ENCODE measurements around the gene ERMAP. TPM values are rescaled to one million over a fixed set of nuclear protein-coding genes. Genes with fewer than 3 reads are reported as not detected.

ERMAP gene
- total RNA-seq, 4 donors from 2014 or later: 5.8 to 13.2 (median 12.6) TPM

DNA sequence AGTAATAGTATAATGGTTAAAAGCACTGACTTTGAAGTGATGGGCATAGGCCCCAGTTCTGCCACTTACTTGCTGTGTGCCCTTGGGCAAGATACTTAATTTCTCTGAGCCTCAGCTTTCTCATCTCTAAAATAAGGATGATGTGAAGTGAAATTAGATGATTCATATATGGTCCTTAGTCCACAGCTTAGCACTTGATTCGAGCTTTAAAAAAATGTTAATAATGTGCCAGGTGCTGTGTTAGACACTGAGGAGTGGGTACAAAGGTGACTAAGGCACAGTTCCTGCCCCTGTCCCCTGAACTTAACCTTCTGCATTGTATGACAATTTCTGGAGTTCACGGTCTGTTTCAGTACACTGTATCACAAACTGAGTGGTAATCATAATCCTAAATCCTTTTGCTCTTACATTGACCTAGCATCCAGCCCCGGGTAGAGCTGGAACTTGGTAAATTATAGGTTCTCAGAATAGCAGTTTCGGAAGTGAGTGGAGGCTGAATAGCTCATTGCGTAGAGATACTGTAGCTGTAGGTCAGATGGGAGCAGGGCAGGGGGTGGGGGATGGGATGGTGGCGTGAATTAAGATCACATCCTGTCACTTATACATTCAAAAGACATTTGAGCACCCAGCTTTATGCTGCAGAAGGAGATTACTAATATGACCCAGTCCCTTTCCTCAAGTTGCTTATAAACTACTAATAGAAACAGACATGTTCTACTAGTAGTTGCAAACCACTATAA is 31.0 kb downstream of the ERMAP start:
- DNase-seq (ENCODE audit: low spot score): no peak
- no peak for ATAC-seq (ENCODE audit: low FRiP score)
- TF ChIP-seq, protein P1, sequence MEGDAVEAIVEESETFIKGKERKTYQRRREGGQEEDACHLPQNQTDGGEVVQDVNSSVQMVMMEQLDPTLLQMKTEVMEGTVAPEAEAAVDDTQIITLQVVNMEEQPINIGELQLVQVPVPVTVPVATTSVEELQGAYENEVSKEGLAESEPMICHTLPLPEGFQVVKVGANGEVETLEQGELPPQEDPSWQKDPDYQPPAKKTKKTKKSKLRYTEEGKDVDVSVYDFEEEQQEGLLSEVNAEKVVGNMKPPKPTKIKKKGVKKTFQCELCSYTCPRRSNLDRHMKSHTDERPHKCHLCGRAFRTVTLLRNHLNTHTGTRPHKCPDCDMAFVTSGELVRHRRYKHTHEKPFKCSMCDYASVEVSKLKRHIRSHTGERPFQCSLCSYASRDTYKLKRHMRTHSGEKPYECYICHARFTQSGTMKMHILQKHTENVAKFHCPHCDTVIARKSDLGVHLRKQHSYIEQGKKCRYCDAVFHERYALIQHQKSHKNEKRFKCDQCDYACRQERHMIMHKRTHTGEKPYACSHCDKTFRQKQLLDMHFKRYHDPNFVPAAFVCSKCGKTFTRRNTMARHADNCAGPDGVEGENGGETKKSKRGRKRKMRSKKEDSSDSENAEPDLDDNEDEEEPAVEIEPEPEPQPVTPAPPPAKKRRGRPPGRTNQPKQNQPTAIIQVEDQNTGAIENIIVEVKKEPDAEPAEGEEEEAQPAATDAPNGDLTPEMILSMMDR (IDR thresholded peaks at IDR 0.05): no peak

DNA sequence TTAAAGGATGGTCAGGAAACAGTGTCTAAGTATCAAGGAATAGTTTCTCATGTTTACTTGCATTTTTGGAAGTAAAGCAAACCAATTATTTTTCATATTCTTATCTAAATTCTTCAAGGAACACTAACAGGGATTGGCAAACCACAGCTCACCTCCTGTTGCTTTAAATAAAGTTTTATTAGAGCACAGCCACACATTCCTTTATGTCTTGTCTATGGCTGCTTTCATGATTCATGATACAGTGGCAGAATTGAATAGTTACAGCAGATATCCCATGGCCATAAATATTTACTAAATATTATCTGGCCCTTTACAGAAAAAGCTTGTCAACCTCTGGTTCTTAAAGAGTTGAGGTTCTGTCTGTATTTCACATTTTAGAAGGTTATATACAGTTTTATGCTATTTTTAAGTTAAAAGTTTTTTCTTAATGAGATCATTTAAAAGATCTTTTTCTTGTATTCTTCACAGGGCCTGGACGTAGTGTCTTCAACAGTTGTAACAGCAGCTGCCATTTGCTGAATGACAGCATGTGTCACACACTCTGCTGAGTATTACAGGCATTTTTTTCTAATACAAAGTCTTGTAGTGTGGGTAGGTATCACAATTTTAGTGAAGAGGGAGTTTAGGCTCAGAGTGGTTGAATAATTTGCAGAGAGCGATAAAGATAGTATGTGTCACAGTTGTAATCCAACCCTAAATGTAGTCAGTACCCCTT is 32.1 kb downstream of the ERMAP start:
- ATAC-seq (ENCODE audit: low FRiP score): no peak
- DNase-seq (ENCODE audit: low spot score): no peak
- TF ChIP-seq, protein P1 (IDR thresholded peaks at IDR 0.05): no peak

DNA sequence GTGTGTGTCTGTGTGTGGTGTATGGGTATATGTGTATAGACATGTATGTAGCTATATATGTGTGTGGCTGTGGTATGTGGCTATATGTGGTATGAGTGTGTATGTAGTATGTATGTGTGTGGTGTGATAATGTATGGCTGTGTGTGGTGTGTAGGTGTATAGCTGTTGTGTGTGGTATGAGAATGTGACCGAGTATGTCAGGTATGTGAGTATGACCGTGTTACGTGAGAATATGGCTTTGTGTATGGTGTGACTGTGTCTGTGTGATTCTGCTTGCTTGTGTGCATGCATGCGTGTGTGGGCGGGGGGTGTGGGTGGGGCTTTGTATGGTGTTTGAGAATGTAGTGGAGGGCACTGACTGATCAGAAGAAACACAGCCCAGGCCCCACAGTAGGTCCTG is 33.0 kb downstream of the ERMAP start:
- TF ChIP-seq, protein P1 (IDR thresholded peaks at IDR 0.05): no peak
- no peak for DNase-seq (ENCODE audit: low spot score)
- no peak for ATAC-seq (ENCODE audit: low FRiP score)

DNA sequence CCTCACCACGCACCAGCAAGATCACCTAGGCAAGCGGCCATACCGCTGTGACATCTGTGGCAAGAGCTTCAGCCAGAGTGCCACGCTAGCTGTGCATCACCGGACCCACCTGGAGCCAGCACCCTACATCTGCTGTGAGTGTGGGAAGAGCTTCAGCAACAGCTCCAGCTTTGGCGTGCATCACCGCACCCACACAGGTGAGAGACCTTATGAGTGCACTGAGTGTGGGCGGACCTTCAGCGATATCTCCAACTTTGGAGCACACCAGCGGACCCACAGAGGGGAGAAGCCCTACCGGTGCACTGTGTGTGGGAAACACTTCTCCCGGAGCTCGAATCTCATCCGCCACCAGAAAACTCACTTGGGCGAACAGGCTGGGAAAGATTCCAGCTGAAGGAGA is 34.5 kb downstream of the ERMAP start:
- TF ChIP-seq, protein P1 (IDR thresholded peaks at IDR 0.05): no peak
- no peak for ATAC-seq (ENCODE audit: low FRiP score)
- no peak for DNase-seq (ENCODE audit: low spot score)

DNA sequence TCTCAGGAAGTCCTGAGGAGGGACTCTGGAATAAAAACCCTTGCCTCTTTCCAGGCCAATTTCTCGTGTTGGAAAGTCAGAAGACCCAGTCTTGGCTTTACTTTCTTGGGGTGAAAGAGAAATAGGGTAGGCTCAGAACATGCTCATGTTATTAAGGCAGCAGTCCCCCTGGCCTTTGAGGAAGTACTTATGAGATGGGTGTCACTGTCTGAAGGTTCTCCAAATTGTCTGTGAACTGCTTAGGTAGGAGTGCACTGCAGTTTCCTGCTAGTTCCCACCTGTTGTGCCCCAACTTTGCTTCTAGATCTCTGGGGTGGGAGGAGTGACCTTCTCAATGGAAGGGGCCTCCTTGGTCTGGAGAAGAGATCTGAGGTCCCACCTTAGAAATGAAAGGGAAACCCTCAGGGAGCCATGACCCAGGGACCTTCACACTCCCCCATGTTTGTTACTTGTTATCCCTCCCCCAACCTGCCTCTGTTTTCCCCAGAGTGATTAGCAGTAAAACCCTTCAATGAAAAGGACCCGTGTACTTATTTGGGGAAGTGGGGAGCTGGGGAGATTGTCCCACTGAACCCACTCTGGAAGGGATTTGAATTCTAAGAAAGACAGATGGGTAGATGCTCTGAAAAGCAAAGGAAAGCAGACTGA is 35.2 kb downstream of the ERMAP start:
- ATAC-seq (ENCODE audit: low FRiP score) (no peak), DNase-seq (ENCODE audit: low spot score) (no peak)
- TF ChIP-seq, protein P1 (IDR thresholded peaks at IDR 0.05): no peak

DNA sequence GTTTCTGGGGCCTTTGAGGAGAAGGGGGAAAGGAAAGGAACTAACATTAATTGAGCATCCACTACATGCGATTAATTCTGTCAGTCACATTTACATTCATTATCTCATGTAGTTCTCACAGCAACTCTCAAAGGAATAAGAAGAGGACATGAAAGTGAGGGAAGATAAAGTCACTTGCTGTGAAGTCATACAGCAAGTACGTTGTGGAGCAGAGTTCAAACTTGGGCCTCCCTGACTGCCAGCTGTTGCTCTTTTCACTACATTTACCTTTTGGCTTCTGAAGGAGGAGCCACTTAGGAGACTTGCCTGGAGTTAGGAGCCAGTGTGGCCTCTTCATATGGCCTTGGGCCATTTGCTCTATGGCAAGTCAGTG is 35.7 kb downstream of the ERMAP start:
- TF ChIP-seq, protein P1 (IDR thresholded peaks at IDR 0.05): no peak
- ATAC-seq (ENCODE audit: low FRiP score) (no peak), DNase-seq (ENCODE audit: low spot score) (no peak)
